HG03025 (cell line): ENCODE data around the gene CACNA1B.
A peak's percentile ranks its signal among the peaks of the same experiment; 100 is the strongest.
"Not testable (repeated sequence)": the region's sequence is repeated elsewhere in the genome, so short reads cannot be mapped to it uniquely, and the experiment has no call there.

Experiments
- ATAC-seq: cut with Tn5 transposase; IDR thresholded peaks from one replicate; pipeline ENCODE4 v1.9.1; 2021; ENCODE audit warnings: mild to moderate bottlenecking, moderate library complexity; ENCODE audit not compliant: unreplicated experiment, low FRiP score

Gene CACNA1B

GRCh38 chr9:138122676-138123075 is 245.1 kb downstream of the CACNA1B start:
- ATAC-seq = no peak

- ATAC-seq = no peak
Measured at GRCh38 chr9:138123086-138123485, 245.5 kb downstream of the CACNA1B start.

GRCh38 chr9:138126090-138126857 is 248.7 kb downstream of the CACNA1B start:
- peak; percentile 70 for ATAC-seq

GRCh38 chr9:138126858-138127584 is 249.4 kb downstream of the CACNA1B start:
- ATAC-seq = not testable (repeated sequence)

- not testable (repeated sequence) for ATAC-seq
Measured at GRCh38 chr9:138128027-138128426, 250.4 kb downstream of the CACNA1B start.

- ATAC-seq = not testable (repeated sequence)
Measured at GRCh38 chr9:138129318-138129717, 251.7 kb downstream of the CACNA1B start.

- not testable (repeated sequence) for ATAC-seq
Measured at GRCh38 chr9:138132946-138133705, 255.5 kb downstream of the CACNA1B start.

- ATAC-seq = not testable (repeated sequence)
Measured at GRCh38 chr9:138134581-138134980, 257.0 kb downstream of the CACNA1B start.

GRCh38 chr9:138139096-138139495 is 261.5 kb downstream of the CACNA1B start:
- ATAC-seq = not testable (repeated sequence)

GRCh38 chr9:138140980-138141379 is 263.4 kb downstream of the CACNA1B start:
- not testable (repeated sequence) for ATAC-seq

- ATAC-seq = not testable (repeated sequence)
Measured at GRCh38 chr9:138142528-138143244, 265.1 kb downstream of the CACNA1B start.

- ATAC-seq = not testable (repeated sequence)
Measured at GRCh38 chr9:138143491-138143890, 265.9 kb downstream of the CACNA1B start.

GRCh38 chr9:138147556-138147955 is 270.0 kb downstream of the CACNA1B start:
- ATAC-seq = not testable (repeated sequence)

GRCh38 chr9:138149672-138150656 is 272.4 kb downstream of the CACNA1B start:
- not testable (repeated sequence) for ATAC-seq

GRCh38 chr9:138155788-138156187 is 278.2 kb downstream of the CACNA1B start:
- ATAC-seq = not testable (repeated sequence)

- ATAC-seq = not testable (repeated sequence)
Measured at GRCh38 chr9:138166793-138167192, 289.2 kb downstream of the CACNA1B start.
